Activated CD8-positive, alpha-beta T cell treated with anti-CD3 and anti-CD28 coated beads for 36 hours (primary cell): Measurements from ENCODE around the gene GIMAP8. TPM values are rescaled to one million over a fixed set of nuclear protein-coding genes. Genes with fewer than 3 reads are reported as not detected.

ENCODE experiments used
- ATAC-seq: fragments of 200-7000 bp; cut with Tn5 transposase; one replicate; pipeline ENCODE4 v1.10.0; 2021; ENCODE audit warnings: mild to moderate bottlenecking, moderate library complexity
- CTCF ChIA-PET: fragments of 350-600 bp; sonication (Branson Sonifier 250); formaldehyde crosslinking; loops from one replicate; lab custom pipeline; 2021; ENCODE audit warnings: antibody characterized with exemption; lab: Charles Lee
- POLR2A ChIA-PET: fragments of 350-600 bp; sonication (Branson Sonifier 250); formaldehyde crosslinking; loops from one replicate; lab custom pipeline; 2021; ENCODE audit warnings: antibody characterized with exemption; lab: Charles Lee
- DNase-seq: peaks from one replicate; pipeline ENCODE4 v3.0.0-alpha.2; 2020
- H3K27ac Mint-ChIP-seq: one replicate; pipeline ENCODE4 v1.8.0; 2021; ENCODE audit warnings: mild to moderate bottlenecking, mixed read lengths
- H3K27me3 Mint-ChIP-seq: one replicate; pipeline ENCODE4 v1.8.0; 2021; ENCODE audit warnings: mixed read lengths
- H3K36me3 Mint-ChIP-seq: one replicate; pipeline ENCODE4 v1.8.0; 2021; ENCODE audit warnings: low read depth, mixed read lengths
- H3K4me1 Mint-ChIP-seq: one replicate; pipeline ENCODE4 v1.8.0; 2021; ENCODE audit warnings: low read depth, mixed read lengths
- H3K4me3 Mint-ChIP-seq: one replicate; pipeline ENCODE4 v1.8.0; 2021; ENCODE audit warnings: mild to moderate bottlenecking, moderate library complexity, mixed read lengths
- H3K9me3 Mint-ChIP-seq: one replicate; pipeline ENCODE4 v1.8.0; 2021; ENCODE audit warnings: mixed read lengths
- CTCF ChIP-seq: fragments of 200-600 bp; IDR thresholded peaks from one replicate; pipeline ENCODE4 v1.8.0; 2022; ENCODE audit warnings: antibody characterized with exemption, mild to moderate bottlenecking
- intact Hi-C: fragments of 100-400 bp; cut with micrococcal nuclease; formaldehyde crosslinking; loops from one replicate; pipeline ENCODE4 v1.10.0; 2022
- total RNA-seq, 2 experiments: library from RNA; stranded (reverse); gene quantifications; one replicate each; pipeline ENCODE4 v1.2.3, GENCODE V29; 2021

The GIMAP8 gene
- total RNA-seq, 2 experiments from 2014 or later = 8.6 to 8.7 TPM

- H3K9me3 Mint-ChIP-seq = no peaks in the 10 kb centered on the region
- intact Hi-C loops = no loop called here
Observed at GRCh38 chr7:150429699-150430098, 20.7 kb upstream of the GIMAP8 start.

GRCh38 chr7:150430465-150431085 lies 19.9 kb upstream of the GIMAP8 start:
- ChIA-PET POLR2A (interaction anchor here (0.7 kb wide), 1 partner anchor 1197 kb away, joined by 3 read pairs; no protein-coding TSS in a partner anchor), CTCF (interaction anchor here (1.4 to 1.7 kb wide), 4 partner anchors 8 to 75 kb away, joined by 3 to 6 read pairs (median 4); no protein-coding TSS in a partner anchor)
- no peak for ATAC-seq

More at GRCh38 chr7:150429699-150430098, 20.7 kb upstream of the GIMAP8 start:
- ChIA-PET CTCF (interaction anchor here (1.4 to 1.7 kb wide), 3 partner anchors 9 to 19 kb away, joined by 3 to 5 read pairs (median 3); no protein-coding TSS in a partner anchor), POLR2A (no interaction called here)
- peaks cover 2% of the 10 kb centered on the region for H3K27me3 Mint-ChIP-seq
- TF ChIP-seq CTCF = no peak
- ATAC-seq (no peak), DNase-seq (no peak)
- H3K4me1 Mint-ChIP-seq = peaks cover 20% of the 10 kb centered on the region
- no peak overlapping the region for H3K4me3 Mint-ChIP-seq
- H3K36me3 Mint-ChIP-seq = no peaks in the 10 kb centered on the region
- H3K27ac Mint-ChIP-seq = no peak overlapping the region

GRCh38 chr7:150431839-150432658 lies 18.4 kb upstream of the GIMAP8 start:
- ATAC-seq = no peak
- Mint-ChIP-seq H3K36me3 (no peaks in the 10 kb centered on the region), H3K27me3 (peaks cover 2% of the 10 kb centered on the region), H3K4me1 (peaks cover 30% of the 10 kb centered on the region), H3K27ac (no peak overlapping the region), H3K4me3 (no peak overlapping the region), H3K9me3 (no peaks in the 10 kb centered on the region)
- TF ChIP-seq CTCF = no peak
- intact Hi-C loops = no loop called here
- no peak for DNase-seq
- POLR2A ChIA-PET = interaction anchor here (0.6 kb wide), 1 partner anchor 14 kb away, joined by 3 read pairs; no protein-coding TSS in a partner anchor
- CTCF ChIA-PET = interaction anchor here (1.0 to 2.1 kb wide), 4 partner anchors 9 to 76 kb away, joined by 4 to 10 read pairs (median 5); no protein-coding TSS in a partner anchor

More at GRCh38 chr7:150430465-150431085, 19.9 kb upstream of the GIMAP8 start:
- DNase-seq = no peak
- no peak overlapping the region for H3K4me3 Mint-ChIP-seq
- intact Hi-C loops = no loop called here
- no peaks in the 10 kb centered on the region for H3K36me3 Mint-ChIP-seq
- H3K27ac Mint-ChIP-seq = no peak overlapping the region
- H3K4me1 Mint-ChIP-seq = peaks cover 25% of the 10 kb centered on the region
- H3K9me3 Mint-ChIP-seq = no peaks in the 10 kb centered on the region
- TF ChIP-seq CTCF = no peak
- peaks cover 2% of the 10 kb centered on the region for H3K27me3 Mint-ChIP-seq

GRCh38 chr7:150432915-150433892 lies 17.2 kb upstream of the GIMAP8 start:
- ChIA-PET POLR2A (interaction anchor here (0.6 to 0.7 kb wide), 2 partner anchors 282 to 323 kb away, joined by 3 read pairs; no protein-coding TSS in a partner anchor), CTCF (interaction anchor here (1.0 to 2.1 kb wide), 4 partner anchors 12 to 326 kb away, joined by 4 to 10 read pairs (median 4); no protein-coding TSS in a partner anchor)
- H3K4me1 Mint-ChIP-seq = peaks cover 30% of the 10 kb centered on the region
- intact Hi-C loops = no loop called here
- peak overlapping the region; percentile 19 for H3K4me3 Mint-ChIP-seq
- no peak for TF ChIP-seq CTCF
- H3K27ac Mint-ChIP-seq = peak overlapping the region; percentile 26
- ATAC-seq (peak; percentile 12), DNase-seq (no peak)
- H3K9me3 Mint-ChIP-seq = no peaks in the 10 kb centered on the region
- H3K27me3 Mint-ChIP-seq = peaks cover 2% of the 10 kb centered on the region
- no peaks in the 10 kb centered on the region for H3K36me3 Mint-ChIP-seq
